Hepatocyte (in vitro differentiated cells): ENCODE measurements around the gene TEX14.

Source experiments
- EZH2 ChIP-seq: fragments of 200-600 bp; sonication (generic); IDR thresholded peaks from 2 replicates; pipeline ENCODE4 v1.6.1; 2016; ENCODE audit warnings: antibody characterized with exemption, mild to moderate bottlenecking, borderline replicate concordance
- EZH2phosphoT487 ChIP-seq: fragments of 200-600 bp; sonication (generic); IDR thresholded peaks from one replicate; pipeline ENCODE4 v1.6.1; 2018; ENCODE audit warnings: antibody characterized with exemption, mild to moderate bottlenecking, low read depth, moderate library complexity; ENCODE audit not compliant: unreplicated experiment, severe bottlenecking
- TF ChIP-seq, protein P1 (sequence below): fragments of 200-600 bp; sonication (generic); IDR thresholded peaks from 2 replicates; pipeline ENCODE4 v1.5.1; 2016; ENCODE audit warnings: antibody characterized with exemption, mild to moderate bottlenecking; ENCODE audit not compliant: poor library complexity

GRCh38 chr17:58532555-58532951 is 159.3 kb downstream of the TEX14 start:
- TF ChIP-seq, protein P1, sequence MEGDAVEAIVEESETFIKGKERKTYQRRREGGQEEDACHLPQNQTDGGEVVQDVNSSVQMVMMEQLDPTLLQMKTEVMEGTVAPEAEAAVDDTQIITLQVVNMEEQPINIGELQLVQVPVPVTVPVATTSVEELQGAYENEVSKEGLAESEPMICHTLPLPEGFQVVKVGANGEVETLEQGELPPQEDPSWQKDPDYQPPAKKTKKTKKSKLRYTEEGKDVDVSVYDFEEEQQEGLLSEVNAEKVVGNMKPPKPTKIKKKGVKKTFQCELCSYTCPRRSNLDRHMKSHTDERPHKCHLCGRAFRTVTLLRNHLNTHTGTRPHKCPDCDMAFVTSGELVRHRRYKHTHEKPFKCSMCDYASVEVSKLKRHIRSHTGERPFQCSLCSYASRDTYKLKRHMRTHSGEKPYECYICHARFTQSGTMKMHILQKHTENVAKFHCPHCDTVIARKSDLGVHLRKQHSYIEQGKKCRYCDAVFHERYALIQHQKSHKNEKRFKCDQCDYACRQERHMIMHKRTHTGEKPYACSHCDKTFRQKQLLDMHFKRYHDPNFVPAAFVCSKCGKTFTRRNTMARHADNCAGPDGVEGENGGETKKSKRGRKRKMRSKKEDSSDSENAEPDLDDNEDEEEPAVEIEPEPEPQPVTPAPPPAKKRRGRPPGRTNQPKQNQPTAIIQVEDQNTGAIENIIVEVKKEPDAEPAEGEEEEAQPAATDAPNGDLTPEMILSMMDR: no peak
- TF ChIP-seq EZH2 (no peak), EZH2phosphoT487 (no peak)
